ENCODE results near the gene MCM10. TPM values are rescaled to one million over a fixed set of nuclear protein-coding genes. Genes with fewer than 3 reads are reported as not detected.

Gene MCM10
- total RNA-seq, 1 experiment from 2014 or later, result 43.1 TPM

GRCh38 chr10:13191362-13191761 lies 30.0 kb downstream of the MCM10 start:
- BruUV-seq (replicated peaks), result no TSS peak
- ATAC-seq, result no peak
- POLR2A ChIA-PET, result no interaction called here

More at GRCh38 chr10:13191362-13191761, 30.0 kb downstream of the MCM10 start:
- Histone ChIP-seq H3K36me3 (ENCODE audit: control insufficient read depth in 1 of 2, insufficient read depth in 2 of 2, low read length in 2 of 2) (peaks cover 44 to 59% of the 10 kb centered on the region in 2 experiments), H2AFZ (ENCODE audit: low read depth, low read length, poor library complexity, severe bottlenecking) (no peak overlapping the region), H3K9ac (ENCODE audit: low read length) (no peak overlapping the region), H3K4me2 (ENCODE audit: low read length) (no peak overlapping the region), H3K4me3 (replicated peaks in 1 of 2; ENCODE audit: low read depth in 1 of 2, low read length in 2 of 2) (no peak overlapping the region), H3K27me3 (ENCODE audit: insufficient read depth, low read length) (no peaks in the 10 kb centered on the region), H3K79me2 (ENCODE audit: insufficient read depth, low read length) (no peaks in the 10 kb centered on the region), H3K27ac (ENCODE audit: low read depth, low read length) (no peak overlapping the region), H3K9me3 (ENCODE audit: control insufficient read depth in 1 of 2, insufficient read depth in 1 of 2, low read depth in 1 of 2, low read length in 2 of 2) (no peaks in the 10 kb centered on the region), H4K20me1 (ENCODE audit: insufficient read depth) (no peaks in the 10 kb centered on the region), H3K4me1 (ENCODE audit: control insufficient read depth in 1 of 2, insufficient read depth in 2 of 2, low read length in 2 of 2) (no peaks in the 10 kb centered on the region), H3K9me2 (ENCODE audit: insufficient read depth) (no peaks in the 10 kb centered on the region)
- CTCF ChIA-PET, result no interaction called here
- TF ChIP-seq ZBTB33 (IDR thresholded peaks at IDR 0.05; ENCODE audit: extremely low read depth, insufficient replicate concordance, low read length) (no peak), ZNF274 (IDR thresholded peaks at IDR 0.05; ENCODE audit: low read depth, low read length) (no peak), ZFX (IDR thresholded peaks at IDR 0.05) (no peak), POLR2A (IDR thresholded peaks at IDR 0.05; ENCODE audit: borderline replicate concordance, extremely low read depth, insufficient read depth, insufficient read length) (no peak), YY1 (IDR thresholded peaks at IDR 0.05; ENCODE audit: extremely low read depth, insufficient replicate concordance, low read depth, low read length) (no peak), REST (IDR thresholded peaks at IDR 0.05; ENCODE audit: low read depth) (no peak)
- RAD21 ChIA-PET (ENCODE audit: low non-redundant PET in 1 of 2, low total read pairs in 2 of 2, uncharacterized antibody in 2 of 2, unreplicated experiment in 2 of 2), result no interaction called here
- DNase-seq (ENCODE audit: low read depth, low spot score), result no peak
- intact Hi-C loops (cut with micrococcal nuclease), result no loop called here

Measured in HCT116 (cell line).